K562 (cell line): Measurements from ENCODE around the gene MYO1F. TPM values are rescaled to one million over a fixed set of nuclear protein-coding genes. Genes with fewer than 3 reads are reported as not detected.

ENCODE experiments used
- ARID3A ChIP-seq: IDR thresholded peaks from 2 replicates; pipeline ENCODE4 v1.6.1; 2012; ENCODE audit warnings: low read depth, low read length, improper control_type of control experiment, borderline replicate concordance
- ATF1 ChIP-seq, 2 experiments: fragments of 450-650 bp in 1 of 2; IDR thresholded peaks; 2 replicates each; pipeline ENCODE4 v1.6.1; 2016; ENCODE audit warnings: missing compliant biosample characterization in 1 of 2, missing genetic modification characterization in 1 of 2
- CEBPB ChIP-seq: fragments of 450-650 bp; IDR thresholded peaks from 2 replicates; pipeline ENCODE4 v1.6.1; 2016; ENCODE audit warnings: missing genetic modification characterization, missing compliant biosample characterization
- DMBX1 ChIP-seq: fragments of 250-450 bp; sonication (Bioruptor Pico); IDR thresholded peaks from 2 replicates; pipeline ENCODE4 v1.8.0; 2022; ENCODE audit warnings: inconsistent platforms, mild to moderate bottlenecking, moderate library complexity, borderline replicate concordance
- KDM1A ChIP-seq, 2 experiments: fragments of 450-650 bp; IDR thresholded peaks; 2 replicates each; pipeline ENCODE4 v1.6.1; 2016; ENCODE audit warnings: mild to moderate bottlenecking in 2 of 2
- MCM5 ChIP-seq: fragments of 450-650 bp; IDR thresholded peaks from 2 replicates; pipeline ENCODE4 v1.6.1; 2016; ENCODE audit warnings: low read depth
- MED1 ChIP-seq: sonication (generic); formaldehyde crosslinking; IDR thresholded peaks from 2 replicates; pipeline ENCODE4 v1.8.1; 2023; ENCODE audit warnings: missing genetic modification reagents, borderline replicate concordance
- MGA ChIP-seq: fragments of 450-650 bp; IDR thresholded peaks from 2 replicates; pipeline ENCODE4 v1.6.1; 2016; ENCODE audit warnings: mild to moderate bottlenecking, moderate library complexity
- MIER1 ChIP-seq: fragments of 450-650 bp; IDR thresholded peaks from 2 replicates; pipeline ENCODE4 v1.6.1; 2016; ENCODE audit warnings: antibody characterized with exemption, mild to moderate bottlenecking, low read depth
- PRMT5 ChIP-seq: sonication (generic); formaldehyde crosslinking; IDR thresholded peaks from 2 replicates; pipeline ENCODE4 v1.5.0; 2020; ENCODE audit warnings: missing genetic modification reagents
- PURB ChIP-seq: sonication (generic); formaldehyde crosslinking; IDR thresholded peaks from 2 replicates; pipeline ENCODE4 v1.9.0; 2021; ENCODE audit warnings: low read depth, mild to moderate bottlenecking, missing genetic modification reagents
- RCOR1 ChIP-seq, 2 experiments: IDR thresholded peaks; 2 replicates each; pipeline ENCODE4 v1.6.1; 2012; ENCODE audit warnings: low read depth in 2 of 2, low read length in 2 of 2, borderline replicate concordance in 1 of 2, improper control_type of control experiment in 1 of 2
- SAP30 ChIP-seq: fragments of 200-600 bp; sonication (generic); IDR thresholded peaks from 2 replicates; pipeline ENCODE4 v1.6.1; 2012; ENCODE audit warnings: borderline replicate concordance, low read depth, mild to moderate bottlenecking, moderate library complexity, low read length, control low read depth, inconsistent platforms; ENCODE audit not compliant: insufficient read depth, poor library complexity, severe bottlenecking
- ZFP36 ChIP-seq: fragments of 150-350 bp; IDR thresholded peaks from 2 replicates; pipeline ENCODE4 v1.6.1; 2018; ENCODE audit warnings: low read length, low read depth; ENCODE audit not compliant: partially characterized antibody
- ZNF12 ChIP-seq: sonication (generic); formaldehyde crosslinking; IDR thresholded peaks from 2 replicates; pipeline ENCODE4 v1.4.0; 2020; ENCODE audit warnings: mild to moderate bottlenecking, missing genetic modification reagents
- ZNF24 ChIP-seq: fragments of 450-650 bp; IDR thresholded peaks from 2 replicates; pipeline ENCODE4 v1.6.1; 2016
- ZNF384 ChIP-seq: IDR thresholded peaks from 2 replicates; pipeline ENCODE4 v1.6.1; 2012; ENCODE audit warnings: low read depth, low read length, improper control_type of control experiment
- polyA plus RNA-seq, 8 experiments: library from polyadenylated mRNA; depleted of rRNA in 4 of 8; stranded (reverse) in 5 of 8; unstranded in 3 of 8; fragments of >200 nt; fragmentation: Nextera tagmentation in 2 of 8; fragmentation: Illumina TruSeq in 1 of 8; extraction: Ambion mirVana in 2 of 8; extraction: Trizol in 1 of 8; gene quantifications; 2 replicates each; pipeline versions ENCODE4 v1.2.1 to v1.2.3, GENCODE V29; 2011 to 2014; ENCODE audit warnings: inconsistent platforms in 1 of 8, missing spikeins in 1 of 8
- total RNA-seq, 7 experiments: library from RNA; depleted of rRNA in 6 of 7; stranded (reverse); fragments of >200 nt in 6 of 7; fragmentation: Illumina TruSeq in 2 of 7; extraction: Trizol in 2 of 7; gene quantifications; 2 replicates each; pipeline versions ENCODE4 v1.2.1 to v1.2.3, GENCODE V29; 2011 to 2021; ENCODE audit warnings: low replicate concordance in 1 of 7

The MYO1F gene
- total and polyA plus RNA-seq, 9 of the 15 experiments (the other 6 are each of a cell fraction or from before 2014, with no cell fraction given), result 0.78 to 9.4 (median 4.3) TPM

- TF ChIP-seq CEBPB (tag) (no peak), PRMT5 (CRISPR knock-in tag) (no peak), PURB (CRISPR knock-in tag) (no peak), SAP30 (no peak), MGA (no peak), RCOR1 (IDR thresholded peaks at IDR 0.05; ENCODE audit: borderline replicate concordance in 1 of 2, low read depth in 2 of 2, low read length in 2 of 2) (peak in 1 of 2 experiments; percentile 87; a peak in 2 of 4 replicates), KDM1A (IDR thresholded peaks at IDR 0.05) (peak; percentile 77 to 90), ARID3A (no peak), ZNF384 (no peak), ZFP36 (no peak), MIER1 (no peak), ATF1 (CRISPR knock-in tag; IDR thresholded peaks at IDR 0.05) (no peak), ATF1 (tag; IDR thresholded peaks at IDR 0.05) (0 out of 2 replicates have a peak, but pooled peaks have one; percentile 31), MED1 (no peak), ZNF24 (no peak), MCM5 (no peak), DMBX1 (no peak), ZNF12 (CRISPR knock-in tag) (no peak)
These were observed 34.2 kb upstream of the MYO1F start (continued) for GRCh38 chr19:8611391-8611876.
